ENCODE results near the gene ARHGEF26.
"Not testable (repeated sequence)": the region's sequence is repeated elsewhere in the genome, so short reads cannot be mapped to it uniquely, and the experiment has no call there.

DNA sequence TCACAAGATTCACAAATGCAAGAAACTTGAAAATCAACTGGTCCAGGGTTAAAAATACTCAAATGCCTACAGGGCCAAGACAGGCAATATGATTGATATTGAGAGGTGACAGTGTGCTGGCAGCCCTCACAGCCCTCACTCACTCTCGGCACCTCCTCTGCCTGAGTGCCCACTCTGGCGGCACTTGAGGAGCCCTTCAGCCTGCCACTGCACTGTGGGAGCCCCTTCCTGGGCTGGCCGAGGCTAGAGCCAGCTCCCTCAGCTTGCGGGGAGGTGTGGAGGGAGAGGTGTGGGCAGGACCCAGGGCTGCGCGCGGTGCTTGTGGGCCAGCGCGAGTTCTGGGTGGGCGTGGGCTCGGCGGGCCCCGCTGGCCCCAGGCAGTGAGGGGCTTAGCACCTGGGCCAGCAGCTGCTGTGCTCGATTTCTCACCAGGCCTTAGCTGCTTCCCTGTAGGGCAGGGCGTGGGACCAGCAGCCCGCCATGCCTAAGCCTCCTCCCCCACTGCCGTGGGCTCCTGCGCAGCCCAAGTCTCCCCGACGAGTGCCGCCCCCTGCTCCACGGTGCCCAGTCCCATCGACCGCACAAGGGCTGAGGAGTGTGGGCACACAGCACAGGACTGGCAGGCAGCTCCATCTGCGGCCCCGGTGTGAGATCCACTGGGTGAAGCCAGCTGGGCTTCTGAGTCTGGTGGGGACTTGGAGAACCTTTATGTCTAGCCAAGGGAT, 33.3 kb upstream of the ARHGEF26 start:
- not testable (repeated sequence) for TF ChIP-seq EZH2 (IDR thresholded peaks at IDR 0.05; ENCODE audit: insufficient read depth, poor library complexity, severe bottlenecking); EZH2phosphoT487 (IDR thresholded peaks at IDR 0.05; ENCODE audit: insufficient read depth, low read depth)

Data from GM23248 (cell line).